ENCODE results near the gene PSEN1. TPM values are rescaled to one million over a fixed set of nuclear protein-coding genes. Genes with fewer than 3 reads are reported as not detected.

The PSEN1 gene
- total and polyA plus RNA-seq, 2 donors (not counting 3 experiments of a cell fraction or from before 2014, with no cell fraction given) = 16.5 to 36.8 TPM

DNA sequence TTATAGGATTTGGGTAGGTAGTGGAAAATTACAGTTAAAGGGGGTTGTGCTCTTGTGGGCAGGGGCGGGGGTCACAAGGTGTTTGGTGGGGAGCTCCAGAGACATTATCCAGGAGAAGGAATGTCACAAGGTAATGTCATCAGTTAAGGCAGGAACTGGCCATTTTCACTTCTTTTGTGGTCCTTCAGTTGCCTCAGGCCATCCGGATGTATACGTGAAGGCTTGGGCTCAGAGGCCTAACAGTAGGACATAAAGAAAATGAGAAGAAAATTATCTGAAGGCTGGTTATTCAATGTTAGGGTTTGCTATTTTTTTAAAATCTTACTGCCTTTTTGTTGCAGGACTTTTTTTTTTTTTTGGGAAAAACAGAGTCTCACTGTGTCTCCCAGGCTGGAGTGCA lies 2.5 kb upstream of the PSEN1 start:
- no peaks in the 10 kb centered on the region for H4K20me1 ChIP-seq (replicated peaks; ENCODE audit: control insufficient read depth, extremely low read depth, insufficient read depth, low read length)
- CTCF ChIA-PET = no interaction called here
- DNase-seq (ENCODE audit: low read depth, low spot score) (no peak), FAIRE-seq (no peak)
- dilution Hi-C loops (cut with MboI; ENCODE audit: extremely low pct_ligation_motif_present, low sequenced_read_pairs) = no loop called here
- intact Hi-C loops (cut with micrococcal nuclease) = no loop called here
- no peak overlapping the region for H2AFZ ChIP-seq (ENCODE audit: low read depth, low read length)
- H3K79me2 ChIP-seq (ENCODE audit: control insufficient read depth, insufficient read depth, low read length) = peaks cover 15% of the 10 kb centered on the region
- H3K36me3 ChIP-seq (ENCODE audit: control insufficient read depth in 2 of 2, extremely low read depth in 1 of 2, insufficient read depth in 2 of 2, low read length in 2 of 2) = no peaks in the 10 kb centered on the region
- H3K27me3 ChIP-seq (ENCODE audit: control insufficient read depth in 2 of 2, insufficient read depth in 2 of 2, low read length in 2 of 2) = no peaks in the 10 kb centered on the region
- no peak overlapping the region for H3K4me2 ChIP-seq (ENCODE audit: insufficient read depth, low read length)
- peaks cover 9% of the 10 kb centered on the region for H3K4me1 ChIP-seq (ENCODE audit: control insufficient read depth, extremely low read depth, insufficient read depth, low read length)
- POLR2A ChIA-PET = interaction anchor here (0.6 kb wide), 1 partner anchor 19 kb away, joined by 4 read pairs; no protein-coding TSS in a partner anchor
- no peak overlapping the region for H3K27ac ChIP-seq (ENCODE audit: insufficient read depth, low read depth, low read length)
- no peaks in the 10 kb centered on the region for H3K9me3 ChIP-seq (replicated peaks; ENCODE audit: control insufficient read depth, insufficient read depth, low read length)
- BruUV-seq (replicated peaks) = no TSS peak
- TF ChIP-seq JUN (IDR thresholded peaks at IDR 0.05; ENCODE audit: borderline replicate concordance, insufficient read depth, insufficient read length, low read depth) = no peak
- no peak for TF ChIP-seq POLR2AphosphoS5 (IDR thresholded peaks at IDR 0.05; ENCODE audit: insufficient read depth, low read depth, low read length)
- no peak for TF ChIP-seq EZH2 (IDR thresholded peaks at IDR 0.05; ENCODE audit: borderline replicate concordance, low read depth, low read length, severe bottlenecking)
- no peak for TF ChIP-seq CTCF (IDR thresholded peaks at IDR 0.05; ENCODE audit: extremely low read depth in 1 of 2, insufficient read depth in 1 of 2, low read depth in 1 of 2, low read length in 2 of 2)
- TF ChIP-seq POLR2A (IDR thresholded peaks at IDR 0.05; ENCODE audit: low read depth, low read length) = no peak
- TF ChIP-seq GATA2 (IDR thresholded peaks at IDR 0.05; ENCODE audit: insufficient read depth, insufficient read length, low read depth, low read length) = no peak
- no peak for TF ChIP-seq MYC (IDR thresholded peaks at IDR 0.05; ENCODE audit: low read depth, low read length)
- TF ChIP-seq FOS (IDR thresholded peaks at IDR 0.05; ENCODE audit: borderline replicate concordance, insufficient read depth, low read length) = no peak
- no peak for TF ChIP-seq MAX (IDR thresholded peaks at IDR 0.05; ENCODE audit: insufficient read depth, insufficient read length)
- H3K9ac ChIP-seq (replicated peaks; ENCODE audit: extremely low read depth, insufficient read depth, low read length) = no peak overlapping the region
- H3K9me1 ChIP-seq (replicated peaks; ENCODE audit: control insufficient read depth, extremely low read depth, insufficient read depth, low read length) = no peaks in the 10 kb centered on the region
- no peak overlapping the region for H3K4me3 ChIP-seq (replicated peaks in 1 of 3; ENCODE audit: insufficient read depth in 1 of 3, low read depth in 1 of 3, low read length in 3 of 3)

Measured in endothelial cell of umbilical vein (primary cell).